CMK (cell line): ENCODE data around the gene DENND2A.
"Not testable (repeated sequence)": the region's sequence is repeated elsewhere in the genome, so short reads cannot be mapped to it uniquely, and the experiment has no call there.

ENCODE experiments used
- DNase-seq: peaks from one replicate; pipeline ENCODE4 v3.0.0-alpha.2; 2010; ENCODE audit warnings: low read depth

The DENND2A gene

GRCh38 chr7:140506788-140507464 lies 133.7 kb downstream of the DENND2A start:
- no peak for DNase-seq

- DNase-seq: no peak
Measured at GRCh38 chr7:140501966-140502365, 138.6 kb downstream of the DENND2A start.

- DNase-seq: not testable (repeated sequence)
Measured at GRCh38 chr7:140497807-140498206, 142.8 kb downstream of the DENND2A start.

GRCh38 chr7:140497241-140497769 lies 143.3 kb downstream of the DENND2A start:
- no peak for DNase-seq

GRCh38 chr7:140495514-140496097 lies 145.0 kb downstream of the DENND2A start:
- no peak for DNase-seq

- DNase-seq: no peak
Measured at GRCh38 chr7:140494867-140495266, 145.7 kb downstream of the DENND2A start.

- DNase-seq: no peak
Measured at GRCh38 chr7:140489026-140489359, 151.6 kb downstream of the DENND2A start.

- DNase-seq: no peak
Measured at GRCh38 chr7:140485500-140486265, 154.9 kb downstream of the DENND2A start.

GRCh38 chr7:140484951-140485499 lies 155.6 kb downstream of the DENND2A start:
- DNase-seq: no peak

GRCh38 chr7:140484479-140484878 lies 156.1 kb downstream of the DENND2A start:
- no peak for DNase-seq

- DNase-seq: no peak
Measured at GRCh38 chr7:140479739-140480084, 160.9 kb downstream of the DENND2A start.

GRCh38 chr7:140479062-140479738 lies 161.4 kb downstream of the DENND2A start, which contains the start of gene MKRN1:
Gene MKRN1, minus strand, starts transcription at chr7:140479505. Its CDS starts 161 bp downstream, at chr7:140479344.
- DNase-seq: peak; percentile 81

GRCh38 chr7:140478246-140479061 lies 162.2 kb downstream of the DENND2A start:
- DNase-seq: no peak

GRCh38 chr7:140476698-140477261 lies 163.8 kb downstream of the DENND2A start:
- no peak for DNase-seq

- DNase-seq: no peak
Measured at GRCh38 chr7:140475747-140476333, 164.8 kb downstream of the DENND2A start.
